MM.1S (cell line): ENCODE data around the gene EMILIN2.

Experiments used
- DNase-seq: peaks from one replicate; pipeline ENCODE4 v3.0.0-alpha.2; 2015
- H2AFZ ChIP-seq: fragments of 300-600 bp; sonication (generic); 2 replicates; pipeline ENCODE4 v1.6.0; 2016; ENCODE audit warnings: antibody characterized with exemption, low read length
- H3F3A ChIP-seq: fragments of 300-600 bp; sonication (generic); 2 replicates; pipeline ENCODE4 v1.6.1; 2016; ENCODE audit warnings: mild to moderate bottlenecking, antibody characterized with exemption, low read length, moderate library complexity, mixed read lengths; ENCODE audit not compliant: insufficient read depth
- H3K27ac ChIP-seq: fragments of 300-600 bp; sonication (generic); 2 replicates; pipeline ENCODE4 v1.5.1; 2016; ENCODE audit warnings: mild to moderate bottlenecking, low read length
- H3K27me3 ChIP-seq: fragments of 300-600 bp; sonication (generic); replicated peaks from 2 replicates; pipeline ENCODE4 v1.6.0; 2016; ENCODE audit warnings: low read length; ENCODE audit not compliant: insufficient read depth
- H3K36me3 ChIP-seq: fragments of 300-600 bp; sonication (generic); replicated peaks from 2 replicates; pipeline ENCODE4 v1.6.1; 2016; ENCODE audit warnings: mild to moderate bottlenecking, low read length, mixed read lengths; ENCODE audit not compliant: insufficient read depth
- H3K4me1 ChIP-seq: fragments of 300-600 bp; sonication (generic); 2 replicates; pipeline ENCODE4 v1.6.1; 2016; ENCODE audit warnings: low read length, mixed read lengths
- H3K4me2 ChIP-seq: fragments of 300-600 bp; sonication (generic); 2 replicates; pipeline ENCODE4 v1.6.0; 2016; ENCODE audit warnings: low read depth, low read length
- H3K4me3 ChIP-seq: fragments of 300-600 bp; sonication (generic); 2 replicates; pipeline ENCODE4 v1.5.1; 2016; ENCODE audit warnings: low read length, mixed read lengths
- H3K79me2 ChIP-seq: fragments of 300-600 bp; sonication (generic); 2 replicates; pipeline ENCODE4 v1.6.1; 2016; ENCODE audit warnings: mixed run types, low read length, mixed read lengths
- H3K9ac ChIP-seq: fragments of 300-600 bp; sonication (generic); 2 replicates; pipeline ENCODE4 v1.6.1; 2016; ENCODE audit warnings: low read length, mixed read lengths
- H3K9me2 ChIP-seq: fragments of 300-600 bp; sonication (generic); replicated peaks from 2 replicates; pipeline ENCODE4 v1.6.1; 2016; ENCODE audit warnings: mild to moderate bottlenecking, low read length, mixed read lengths; ENCODE audit not compliant: insufficient read depth
- H3K9me3 ChIP-seq: fragments of 300-600 bp; sonication (generic); replicated peaks from 2 replicates; pipeline ENCODE4 v1.6.1; 2016; ENCODE audit warnings: mild to moderate bottlenecking, low read length, mixed read lengths; ENCODE audit not compliant: insufficient read depth
- H4K20me1 ChIP-seq: fragments of 300-600 bp; sonication (generic); 2 replicates; pipeline ENCODE4 v1.6.1; 2016; ENCODE audit warnings: mild to moderate bottlenecking, low read length, moderate library complexity, mixed read lengths; ENCODE audit not compliant: insufficient read depth
- EZH2 ChIP-seq: fragments of 300-600 bp; sonication (generic); optimal IDR thresholded peaks from 2 replicates; pipeline ENCODE3; 2017; ENCODE audit warnings: low read depth, mild to moderate bottlenecking, antibody characterized with exemption, low read length, mixed read lengths
- EZH2phosphoT487 ChIP-seq: fragments of 300-600 bp; sonication (generic); IDR thresholded peaks from 2 replicates; pipeline ENCODE4 v1.6.1; 2018; ENCODE audit warnings: antibody characterized with exemption, low read length
- TF ChIP-seq, protein P1 (sequence below): fragments of 300-600 bp; sonication (generic); IDR thresholded peaks from 2 replicates; pipeline ENCODE4 v1.5.1; 2016; ENCODE audit warnings: antibody characterized with exemption, low read length, mixed read lengths

EMILIN2 gene

GRCh38 chr18:2912357-2913299, 65.8 kb downstream of the EMILIN2 start:
- H3K4me1 ChIP-seq, result no peaks in the 10 kb centered on the region
- H3K4me2 ChIP-seq, result no peak overlapping the region
- H3K9me3 ChIP-seq, result no peaks in the 10 kb centered on the region
- no peaks in the 10 kb centered on the region for H4K20me1 ChIP-seq
- H3K27me3 ChIP-seq, result peaks cover 2% of the 10 kb centered on the region; the same call in 1 of the 2 replicates
- H3K9me2 ChIP-seq, result no peaks in the 10 kb centered on the region
- no peaks in the 10 kb centered on the region for H3K79me2 ChIP-seq
- no peaks in the 10 kb centered on the region for H3F3A ChIP-seq
- H3K36me3 ChIP-seq, result no peaks in the 10 kb centered on the region
- TF ChIP-seq EZH2 (no peak), EZH2phosphoT487 (no peak)
- TF ChIP-seq, protein P1, sequence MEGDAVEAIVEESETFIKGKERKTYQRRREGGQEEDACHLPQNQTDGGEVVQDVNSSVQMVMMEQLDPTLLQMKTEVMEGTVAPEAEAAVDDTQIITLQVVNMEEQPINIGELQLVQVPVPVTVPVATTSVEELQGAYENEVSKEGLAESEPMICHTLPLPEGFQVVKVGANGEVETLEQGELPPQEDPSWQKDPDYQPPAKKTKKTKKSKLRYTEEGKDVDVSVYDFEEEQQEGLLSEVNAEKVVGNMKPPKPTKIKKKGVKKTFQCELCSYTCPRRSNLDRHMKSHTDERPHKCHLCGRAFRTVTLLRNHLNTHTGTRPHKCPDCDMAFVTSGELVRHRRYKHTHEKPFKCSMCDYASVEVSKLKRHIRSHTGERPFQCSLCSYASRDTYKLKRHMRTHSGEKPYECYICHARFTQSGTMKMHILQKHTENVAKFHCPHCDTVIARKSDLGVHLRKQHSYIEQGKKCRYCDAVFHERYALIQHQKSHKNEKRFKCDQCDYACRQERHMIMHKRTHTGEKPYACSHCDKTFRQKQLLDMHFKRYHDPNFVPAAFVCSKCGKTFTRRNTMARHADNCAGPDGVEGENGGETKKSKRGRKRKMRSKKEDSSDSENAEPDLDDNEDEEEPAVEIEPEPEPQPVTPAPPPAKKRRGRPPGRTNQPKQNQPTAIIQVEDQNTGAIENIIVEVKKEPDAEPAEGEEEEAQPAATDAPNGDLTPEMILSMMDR, result no peak
- DNase-seq, result no peak
- no peak overlapping the region for H3K9ac ChIP-seq
- no peak overlapping the region for H2AFZ ChIP-seq
- no peak overlapping the region for H3K4me3 ChIP-seq
- no peak overlapping the region for H3K27ac ChIP-seq

GRCh38 chr18:2913398-2914005, 66.7 kb downstream of the EMILIN2 start:
- Histone ChIP-seq H3F3A (no peaks in the 10 kb centered on the region), H3K36me3 (no peaks in the 10 kb centered on the region), H3K27ac (no peak overlapping the region), H2AFZ (no peak overlapping the region), H3K4me3 (no peak overlapping the region), H3K4me1 (no peaks in the 10 kb centered on the region), H3K9ac (no peak overlapping the region), H3K4me2 (no peak overlapping the region), H3K9me2 (no peaks in the 10 kb centered on the region), H3K27me3 (no peaks in the 10 kb centered on the region), H4K20me1 (no peaks in the 10 kb centered on the region), H3K79me2 (no peaks in the 10 kb centered on the region), H3K9me3 (no peaks in the 10 kb centered on the region)
- no peak for TF ChIP-seq EZH2phosphoT487
- no peak for TF ChIP-seq EZH2
- TF ChIP-seq, protein P1, result no peak
- DNase-seq, result no peak

GRCh38 chr18:2914185-2914880, 67.5 kb downstream of the EMILIN2 start:
- H3K27me3 ChIP-seq, result no peaks in the 10 kb centered on the region
- H3K9ac ChIP-seq, result no peak overlapping the region
- no peaks in the 10 kb centered on the region for H4K20me1 ChIP-seq
- H3F3A ChIP-seq, result no peaks in the 10 kb centered on the region
- H3K9me3 ChIP-seq, result no peaks in the 10 kb centered on the region
- TF ChIP-seq EZH2, result no peak
- TF ChIP-seq, protein P1, result no peak
- TF ChIP-seq EZH2phosphoT487, result no peak
- no peaks in the 10 kb centered on the region for H3K79me2 ChIP-seq
- H3K9me2 ChIP-seq, result no peaks in the 10 kb centered on the region
- H3K36me3 ChIP-seq, result no peaks in the 10 kb centered on the region
- H3K4me3 ChIP-seq, result no peak overlapping the region
- no peak for DNase-seq
- H3K4me1 ChIP-seq, result no peaks in the 10 kb centered on the region
- no peak overlapping the region for H3K4me2 ChIP-seq
- H3K27ac ChIP-seq, result no peak overlapping the region
- H2AFZ ChIP-seq, result no peak overlapping the region
